Measurements from ENCODE around the gene PAPSS2.

- TF ChIP-seq CTCF (conservative IDR thresholded peaks at IDR 0.05), result no peak
- no peak for TF ChIP-seq ZFX (IDR thresholded peaks at IDR 0.05)
These were observed 47.6 kb upstream of the PAPSS2 start for GRCh38 chr10:87612115-87612514.
